SK-N-SH (cell line): ENCODE measurements around the gene EIF2D. TPM values are rescaled to one million over a fixed set of nuclear protein-coding genes. Genes with fewer than 3 reads are reported as not detected.

Source experiments
- CTCF ChIA-PET: fragments of 300-600, 350-600 bp; formaldehyde crosslinking; extraction: SDS; loops from one replicate; lab custom pipeline; 2021; lab: Yijun Ruan, JAX
- POLR2A ChIA-PET: fragments of 350-600 bp; sonication (Branson Sonifier 250); formaldehyde crosslinking; extraction: SDS; loops from one replicate; lab custom pipeline; 2020; ENCODE audit warnings: antibody characterized with exemption, inconsistent platforms; lab: Yijun Ruan, JAX
- DNase-seq: peaks from one replicate; pipeline ENCODE4 v3.0.0; 2012
- H2AFZ ChIP-seq: fragments of 200-600 bp; sonication (generic); 2 replicates; pipeline ENCODE4 v1.8.1; 2016; ENCODE audit warnings: antibody characterized with exemption, mild to moderate bottlenecking, low read depth
- H3F3A ChIP-seq: fragments of 200-600 bp; sonication (generic); replicated peaks from 2 replicates; pipeline ENCODE3; 2016; ENCODE audit warnings: antibody characterized with exemption, mild to moderate bottlenecking; ENCODE audit not compliant: insufficient read depth
- H3K27ac ChIP-seq, 2 experiments: fragments of 200-500 bp in 1 of 2; fragments of 200-600 bp in 1 of 2; sonication (Bioruptor generic) in 1 of 2; sonication (generic), shearing (Covaris generic) in 1 of 2; 2 replicates each; pipeline versions ENCODE4 v1.5.1 to v1.6.1; 2014 to 2016; ENCODE audit warnings: low read depth in 2 of 2, inconsistent platforms in 1 of 2, low read length in 1 of 2, mild to moderate bottlenecking in 1 of 2, mixed read lengths in 1 of 2
- H3K27me3 ChIP-seq: fragments of 200-600 bp; sonication (generic), shearing (Covaris generic); 2 replicates; pipeline ENCODE4 v1.6.1; 2016; ENCODE audit warnings: mixed run types; ENCODE audit not compliant: insufficient read depth
- H3K36me3 ChIP-seq, 2 experiments: fragments of 200-500 bp in 1 of 2; fragments of 200-600 bp in 1 of 2; sonication (Bioruptor generic) in 1 of 2; sonication (generic) in 1 of 2; replicated peaks in 1 of 2; 2 replicates each; pipeline versions ENCODE3 to v1.5.1; 2014 to 2016; ENCODE audit warnings: low read length in 1 of 2, mild to moderate bottlenecking in 1 of 2; ENCODE audit not compliant: insufficient read depth in 2 of 2, control insufficient read depth in 1 of 2
- H3K4me1 ChIP-seq, 2 experiments: fragments of 200-500 bp in 1 of 2; fragments of 200-600 bp in 1 of 2; sonication (Bioruptor generic) in 1 of 2; sonication (generic), shearing (Covaris generic) in 1 of 2; 2 replicates each; pipeline versions ENCODE4 v1.5.1 to v1.6.1; 2014 to 2016; ENCODE audit warnings: low read depth in 1 of 2, low read length in 1 of 2, mixed run types in 1 of 2; ENCODE audit not compliant: insufficient read depth in 2 of 2, control insufficient read depth in 1 of 2
- H3K4me2 ChIP-seq: fragments of 200-600 bp; sonication (generic), shearing (Covaris generic); 2 replicates; pipeline ENCODE4 v1.6.1; 2017; ENCODE audit warnings: mixed run types
- H3K4me3 ChIP-seq, 2 experiments: fragments of 200-500 bp in 1 of 2; fragments of 200-600 bp in 1 of 2; sonication (Bioruptor generic) in 1 of 2; sonication (generic), shearing (Covaris generic) in 1 of 2; 2 replicates each; pipeline versions ENCODE4 v1.5.1 to v1.8.1; 2014 to 2016; ENCODE audit warnings: low read depth in 2 of 2, inconsistent platforms in 1 of 2, low read length in 1 of 2, mild to moderate bottlenecking in 1 of 2, mixed read lengths in 1 of 2, moderate library complexity in 1 of 2
- H3K79me2 ChIP-seq: fragments of 200-600 bp; sonication (generic); 2 replicates; pipeline ENCODE4 v1.8.1; 2017; ENCODE audit warnings: mild to moderate bottlenecking; ENCODE audit not compliant: insufficient read depth
- H3K9ac ChIP-seq: fragments of 200-600 bp; sonication (generic); 2 replicates; pipeline ENCODE4 v1.6.1; 2017; ENCODE audit warnings: mixed run types
- H3K9me2 ChIP-seq: fragments of 200-600 bp; sonication (generic); 2 replicates; pipeline ENCODE4 v1.6.1; 2017; ENCODE audit warnings: mixed run types
- H3K9me3 ChIP-seq: fragments of 200-600 bp; sonication (generic); 2 replicates; pipeline ENCODE4 v1.6.1; 2017; ENCODE audit warnings: mixed run types, mild to moderate bottlenecking, moderate library complexity
- H4K20me1 ChIP-seq: fragments of 200-600 bp; sonication (generic); 2 replicates; pipeline ENCODE4 v1.6.1; 2017; ENCODE audit warnings: mild to moderate bottlenecking, mixed run types; ENCODE audit not compliant: insufficient read depth
- CTCF ChIP-seq: fragments of 200-600 bp; sonication (generic); IDR thresholded peaks from 2 replicates; pipeline ENCODE4 v1.6.1; 2017; ENCODE audit warnings: antibody characterized with exemption, mild to moderate bottlenecking, moderate library complexity
- EZH2phosphoT487 ChIP-seq: fragments of 200-600 bp; sonication (generic); IDR thresholded peaks from 2 replicates; pipeline ENCODE4 v1.6.1; 2017; ENCODE audit warnings: low read depth, mixed run types, mild to moderate bottlenecking, antibody characterized with exemption, moderate library complexity, borderline replicate concordance
- FOXM1 ChIP-seq: IDR thresholded peaks from 2 replicates; pipeline ENCODE4 v1.4.0; 2012; ENCODE audit warnings: low read depth, mild to moderate bottlenecking
- GATA2 ChIP-seq: sonication (generic); formaldehyde crosslinking; IDR thresholded peaks from 2 replicates; pipeline ENCODE4 v1.5.0; 2020; ENCODE audit warnings: mild to moderate bottlenecking, missing genetic modification reagents
- JUND ChIP-seq: IDR thresholded peaks from 2 replicates; pipeline ENCODE4 v1.4.0; 2012
- MAX ChIP-seq: IDR thresholded peaks from 2 replicates; pipeline ENCODE4 v1.4.0; 2012; ENCODE audit warnings: low read depth
- PBX3 ChIP-seq: IDR thresholded peaks from 2 replicates; pipeline ENCODE4; 2012
- POLR2AphosphoS5 ChIP-seq: IDR thresholded peaks from 2 replicates; pipeline ENCODE4 v1.6.1; 2012; ENCODE audit warnings: low read depth, low read length
- REST ChIP-seq: IDR thresholded peaks from 2 replicates; pipeline ENCODE4 v1.6.1; 2012; ENCODE audit warnings: mild to moderate bottlenecking, low read depth, low read length, moderate library complexity
- RFX5 ChIP-seq: IDR thresholded peaks from 2 replicates; pipeline ENCODE4 v1.6.1; 2012; ENCODE audit warnings: mild to moderate bottlenecking, improper control_type of control experiment, low read length
- RXRA ChIP-seq: IDR thresholded peaks from 2 replicates; pipeline ENCODE4 v1.4.0; 2012; ENCODE audit warnings: low read depth, mild to moderate bottlenecking, borderline replicate concordance
- SMC3 ChIP-seq: IDR thresholded peaks from 2 replicates; pipeline ENCODE4 v1.6.1; 2012; ENCODE audit warnings: low read depth, low read length, improper control_type of control experiment
- TCF12 ChIP-seq: IDR thresholded peaks from 2 replicates; pipeline ENCODE4 v1.4.0; 2012
- USF2 ChIP-seq: fragments of 150-350 bp; IDR thresholded peaks from 2 replicates; pipeline ENCODE4 v1.6.1; 2017; ENCODE audit warnings: antibody characterized with exemption, low read length, low read depth, borderline replicate concordance
- WGBS: methylation state at CpG from one replicate; pipeline ENCODE4 v1.1.6; 2017; ENCODE audit warnings: low lambda C conversion rate; 5-methylcytosine and 5-hydroxymethylcytosine counted together
- polyA plus RNA-seq, 3 experiments: library from polyadenylated mRNA; depleted of rRNA; stranded (reverse); fragments of >200 nt; gene quantifications; 2 replicates each; pipeline ENCODE4 v1.2.3, GENCODE V29; 2012

Gene EIF2D
- polyA plus RNA-seq, 1 of the 3 experiments (the other 2 are of a cell fraction): 59.5 TPM

- ChIA-PET POLR2A (no interaction called here), CTCF (interaction anchor here (0.8 to 5.1 kb wide), 6 partner anchors 9 to 76 kb away, joined by 3 to 31 read pairs (median 8); partner anchors contain the start of gene RASSF5)
- no peak overlapping the region for H3K4me3 ChIP-seq
Measured at GRCh38 chr1:206565995-206566394, 46.3 kb downstream of the EIF2D start.

More at GRCh38 chr1:206565995-206566394, 46.3 kb downstream of the EIF2D start:
- H3K9ac ChIP-seq: no peak overlapping the region
- H3K4me1 ChIP-seq: no peaks in the 10 kb centered on the region
- WGBS: 75% methylated on average over 4 of the region's 4 CpGs
- no peaks in the 10 kb centered on the region for H3K27me3 ChIP-seq
- H3K79me2 ChIP-seq: no peaks in the 10 kb centered on the region
- no peak for DNase-seq
- no peaks in the 10 kb centered on the region for H3F3A ChIP-seq
- no peaks in the 10 kb centered on the region for H3K9me2 ChIP-seq
- no peaks in the 10 kb centered on the region for H3K9me3 ChIP-seq
- H3K4me2 ChIP-seq: no peak overlapping the region
- H3K27ac ChIP-seq: no peak overlapping the region
- TF ChIP-seq SMC3: no peak
- no peak for TF ChIP-seq RFX5
- TF ChIP-seq USF2: no peak
- TF ChIP-seq POLR2AphosphoS5: no peak
- TF ChIP-seq FOXM1: no peak
- TF ChIP-seq RXRA: no peak
- TF ChIP-seq GATA2: no peak
- no peak for TF ChIP-seq EZH2phosphoT487
- TF ChIP-seq PBX3: no peak
- no peak for TF ChIP-seq REST
- no peak for TF ChIP-seq MAX
- no peak for TF ChIP-seq JUND
- TF ChIP-seq CTCF: no peak
- TF ChIP-seq TCF12: no peak
- H3K36me3 ChIP-seq: no peaks in the 10 kb centered on the region
- H4K20me1 ChIP-seq: no peaks in the 10 kb centered on the region
- H2AFZ ChIP-seq: no peak overlapping the region
